H9 (cell line): ENCODE measurements around the gene PDZD7. TPM values are rescaled to one million over a fixed set of nuclear protein-coding genes. Genes with fewer than 3 reads are reported as not detected.

ENCODE experiments used
- DNase-seq: peaks from one replicate; pipeline ENCODE4 v3.0.0-alpha.2; 2017
- H2AFZ ChIP-seq: one replicate; pipeline ENCODE4 v1.6.1; 2013; ENCODE audit warnings: mild to moderate bottlenecking, low read length, control low read depth, moderate library complexity
- H2AK5ac ChIP-seq: 2 replicates; pipeline ENCODE4 v1.6.1; 2013; ENCODE audit warnings: low read length, control low read depth, mixed read lengths; ENCODE audit not compliant: insufficient read length
- H2BK120ac ChIP-seq: one replicate; pipeline ENCODE4 v1.6.1; 2013; ENCODE audit warnings: low read depth, mild to moderate bottlenecking, low read length, control low read depth, inconsistent platforms; ENCODE audit not compliant: poor library complexity, severe bottlenecking
- H2BK12ac ChIP-seq: 2 replicates; pipeline ENCODE4 v1.6.1; 2013; ENCODE audit warnings: low read length, control low read depth, mixed read lengths, low read depth; ENCODE audit not compliant: insufficient read length
- H2BK15ac ChIP-seq: 2 replicates; pipeline ENCODE4 v1.6.1; 2013; ENCODE audit warnings: low read depth, low read length, control low read depth
- H2BK20ac ChIP-seq: one replicate; pipeline ENCODE4 v1.6.1; 2013; ENCODE audit warnings: low read depth, mild to moderate bottlenecking, low read length, control low read depth, inconsistent platforms; ENCODE audit not compliant: poor library complexity, severe bottlenecking
- H2BK5ac ChIP-seq: 2 replicates; pipeline ENCODE4 v1.6.1; 2013; ENCODE audit warnings: low read length, control low read depth, mixed read lengths; ENCODE audit not compliant: insufficient read length
- H3K14ac ChIP-seq: 2 replicates; pipeline ENCODE4 v1.6.1; 2013; ENCODE audit warnings: low read length, control low read depth; ENCODE audit not compliant: insufficient read depth
- H3K18ac ChIP-seq: 2 replicates; pipeline ENCODE4 v1.6.1; 2013; ENCODE audit warnings: low read depth, mild to moderate bottlenecking, mixed read lengths, low read length, control low read depth; ENCODE audit not compliant: insufficient read length
- H3K23ac ChIP-seq: 2 replicates; pipeline ENCODE4 v1.6.1; 2013; ENCODE audit warnings: low read length, control low read depth, mixed read lengths, low read depth; ENCODE audit not compliant: insufficient read length
- H3K23me2 ChIP-seq: 2 replicates; pipeline ENCODE4 v1.6.1; 2013; ENCODE audit warnings: low read depth, mild to moderate bottlenecking, mixed read lengths, low read length, control low read depth; ENCODE audit not compliant: insufficient read length, poor library complexity, severe bottlenecking
- H3K27ac ChIP-seq: 2 replicates; pipeline ENCODE4 v1.5.1; 2013; ENCODE audit warnings: low read length, control low read depth, mixed read lengths, low read depth; ENCODE audit not compliant: insufficient read length
- H3K27me3 ChIP-seq: 2 replicates; pipeline ENCODE4 v1.6.1; 2013; ENCODE audit warnings: low read length, control low read depth, inconsistent platforms; ENCODE audit not compliant: insufficient read depth
- H3K4ac ChIP-seq: 2 replicates; pipeline ENCODE4 v1.6.1; 2013; ENCODE audit warnings: low read depth, mild to moderate bottlenecking, control low read depth, inconsistent platforms, low read length, moderate library complexity
- H3K4me1 ChIP-seq: 2 replicates; pipeline ENCODE4 v1.6.1; 2013; ENCODE audit warnings: low read length, control low read depth, inconsistent platforms; ENCODE audit not compliant: insufficient read depth
- H3K4me2 ChIP-seq: 2 replicates; pipeline ENCODE4 v1.6.1; 2013; ENCODE audit warnings: low read length, control low read depth, mixed read lengths; ENCODE audit not compliant: insufficient read length, insufficient read depth
- H3K56ac ChIP-seq: 2 replicates; pipeline ENCODE4 v1.6.1; 2013; ENCODE audit warnings: low read depth, mild to moderate bottlenecking, mixed read lengths, low read length, control low read depth; ENCODE audit not compliant: insufficient read length
- H3K79me1 ChIP-seq: 2 replicates; pipeline ENCODE4 v1.6.1; 2013; ENCODE audit warnings: low read depth, mild to moderate bottlenecking, moderate library complexity, low read length, control low read depth, inconsistent platforms; ENCODE audit not compliant: insufficient read depth, poor library complexity, severe bottlenecking
- H3K79me2 ChIP-seq: 2 replicates; pipeline ENCODE4 v1.6.1; 2013; ENCODE audit warnings: low read length, control low read depth, inconsistent platforms; ENCODE audit not compliant: insufficient read depth
- H3K9ac ChIP-seq: 2 replicates; pipeline ENCODE4 v1.6.1; 2013; ENCODE audit warnings: low read length, control low read depth, mixed read lengths; ENCODE audit not compliant: insufficient read length; ENCODE audit errors: extremely low read depth
- H3K9me3 ChIP-seq: one replicate; pipeline ENCODE4 v1.6.1; 2013; ENCODE audit warnings: low read depth, low read length, inconsistent platforms; ENCODE audit not compliant: control insufficient read depth
- H3T11ph ChIP-seq: one replicate; pipeline ENCODE4 v1.6.1; 2013; ENCODE audit warnings: mild to moderate bottlenecking, low read length, control low read depth, inconsistent platforms
- H4K20me1 ChIP-seq: one replicate; pipeline ENCODE4 v1.6.1; 2013; ENCODE audit not compliant: control insufficient read depth, insufficient read length, insufficient read depth
- H4K5ac ChIP-seq: 2 replicates; pipeline ENCODE4 v1.6.1; 2013; ENCODE audit warnings: low read depth, mild to moderate bottlenecking, mixed read lengths, low read length, control low read depth; ENCODE audit not compliant: insufficient read length
- H4K8ac ChIP-seq: replicated peaks from 2 replicates; pipeline ENCODE4 v1.6.1; 2013; ENCODE audit warnings: low read length, control low read depth, mixed read lengths, low read depth; ENCODE audit not compliant: insufficient read length
- H4K91ac ChIP-seq: 2 replicates; pipeline ENCODE4 v1.6.1; 2013; ENCODE audit warnings: low read depth, mild to moderate bottlenecking, moderate library complexity, mixed read lengths, low read length, control low read depth; ENCODE audit not compliant: insufficient read length
- H3K27ac Mint-ChIP-seq, 3 experiments: 2 replicates in 2 of 3; 3 replicates in 1 of 3; pipeline ENCODE4 v1.8.0; 2020 to 2021; ENCODE audit warnings: mixed read lengths in 3 of 3, mild to moderate bottlenecking in 1 of 3, moderate library complexity in 1 of 3
- H3K27me3 Mint-ChIP-seq: 2 replicates; pipeline ENCODE4 v1.8.0; 2021; ENCODE audit warnings: low read depth, mild to moderate bottlenecking, moderate library complexity, mixed read lengths
- H3K36me3 Mint-ChIP-seq, 3 experiments: 2 replicates in 2 of 3; 3 replicates in 1 of 3; pipeline ENCODE4 v1.8.0; 2020 to 2021; ENCODE audit warnings: low read depth in 3 of 3, mixed read lengths in 3 of 3; ENCODE audit not compliant: insufficient read depth in 1 of 3
- H3K4me1 Mint-ChIP-seq, 2 experiments: 2 replicates each; pipeline ENCODE4 v1.8.0; 2020; ENCODE audit warnings: mixed read lengths in 2 of 2
- H3K4me3 Mint-ChIP-seq, 2 experiments: 2 replicates in 1 of 2; 3 replicates in 1 of 2; pipeline ENCODE4 v1.8.0; 2020 to 2021; ENCODE audit warnings: mild to moderate bottlenecking in 2 of 2, mixed read lengths in 2 of 2, moderate library complexity in 1 of 2
- H3K9me3 Mint-ChIP-seq, 2 experiments: 2 replicates in 1 of 2; 3 replicates in 1 of 2; pipeline ENCODE4 v1.8.0; 2020; ENCODE audit warnings: mild to moderate bottlenecking in 2 of 2, mixed read lengths in 2 of 2, moderate library complexity in 1 of 2
- CTCF ChIP-seq: fragments of 200-600 bp; sonication (generic); conservative IDR thresholded peaks from 3 replicates; pipeline ENCODE4 v1.8.0; 2021; ENCODE audit warnings: antibody characterized with exemption, mild to moderate bottlenecking
- WGBS: extraction: QIAGEN DNeasy Blood & Tissue Kit; methylation state at CpG from one replicate; pipeline ENCODE4 v1.1.7; 2013; ENCODE audit warnings: missing lambda C conversion rate, low lambda C conversion rate, mixed read lengths; ENCODE audit not compliant: insufficient read length; ENCODE audit errors: extremely low coverage; 5-methylcytosine and 5-hydroxymethylcytosine counted together
- total RNA-seq: library from RNA; stranded (reverse); gene quantifications from 2 replicates; pipeline ENCODE4 v1.2.1, GENCODE V29; 2021

PDZD7 gene
- total RNA-seq, 1 experiment from 2014 or later, result 2.0 TPM

DNA sequence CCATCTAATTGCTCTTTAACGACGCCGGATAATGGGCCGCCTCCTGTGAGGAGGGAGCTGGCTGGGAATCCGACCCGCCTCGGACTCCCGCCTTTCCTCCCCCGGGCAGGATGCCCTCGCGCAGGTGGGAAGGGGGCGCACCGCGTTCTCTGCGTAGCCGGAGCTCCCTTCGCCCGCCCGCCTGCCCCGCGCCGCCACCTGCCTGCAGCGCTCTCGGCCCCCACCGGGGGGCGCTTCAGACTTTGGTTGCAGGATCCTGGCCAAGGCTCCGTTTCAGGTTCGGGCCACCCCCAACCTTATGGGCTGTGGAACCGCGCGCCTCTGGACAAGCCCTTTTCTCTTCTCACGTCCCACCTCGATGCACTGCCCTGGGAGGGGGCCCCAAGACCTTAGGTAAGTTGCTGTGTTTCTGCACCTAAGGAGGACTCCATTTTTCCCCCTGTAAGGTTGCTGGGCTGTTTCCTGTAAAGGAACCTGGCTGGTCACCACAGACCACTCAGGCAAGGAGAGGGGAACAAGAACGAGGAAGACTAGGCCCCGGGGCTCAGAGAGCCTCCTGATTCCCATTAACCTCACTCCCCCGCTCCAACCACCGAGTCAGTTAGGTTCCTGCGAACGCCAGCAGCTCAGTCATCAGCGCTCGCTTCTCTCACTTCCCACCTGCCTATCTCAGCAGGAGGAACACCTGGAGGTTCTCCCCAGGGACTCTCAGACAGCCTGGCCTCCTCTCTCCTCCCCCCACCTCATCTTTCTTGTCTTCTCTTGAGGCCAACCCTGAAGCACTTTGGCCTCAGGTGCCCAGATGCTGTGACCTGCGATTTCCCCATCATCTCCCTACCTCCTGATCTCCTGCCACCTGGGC, 19.5 kb upstream of the PDZD7 start:
- Histone ChIP-seq H2AFZ (no peak overlapping the region), H3K9ac (no peak overlapping the region), H4K91ac (no peak overlapping the region), H3K4me1 (peaks cover 5% of the 10 kb centered on the region; the same call in 1 of the 2 replicates), H3K23ac (no peak overlapping the region), H3K4me2 (peak overlapping the region; percentile 54), H2BK5ac (no peak overlapping the region), H4K20me1 (peaks cover 5% of the 10 kb centered on the region), H3K27ac (no peak overlapping the region), H2AK5ac (no peak overlapping the region), H3K14ac (no peak overlapping the region), H4K5ac (no peak overlapping the region), H3K23me2 (peaks cover 13% of the 10 kb centered on the region), H2BK120ac (no peak overlapping the region), H3K27me3 (peaks cover 48% of the 10 kb centered on the region), H3K18ac (no peak overlapping the region), H2BK20ac (no peak overlapping the region), H4K8ac (no peak overlapping the region), H3T11ph (no peak overlapping the region), H3K56ac (no peak overlapping the region), H3K4ac (no peak overlapping the region), H3K79me2 (no peaks in the 10 kb centered on the region), H3K79me1 (no peaks in the 10 kb centered on the region), H3K9me3 (no peaks in the 10 kb centered on the region), H2BK12ac (no peak overlapping the region), H2BK15ac (no peak overlapping the region)
- Mint-ChIP-seq H3K4me1 (peaks cover 38 to 43% of the 10 kb centered on the region in 2 experiments), H3K27me3 (peaks cover 67% of the 10 kb centered on the region), H3K27ac (peak overlapping the region in 1 of 3 experiments; percentile 62; a peak in 1 of 7 replicates), H3K9me3 (peaks cover 0 to 3% of the 10 kb centered on the region in 2 experiments; a peak in 1 of 5 replicates), H3K4me3 (peak overlapping the region; percentile 30 to 69; a peak in 4 of 5 replicates), H3K36me3 (peaks cover 3 to 5% (median 5%) of the 10 kb centered on the region in 3 experiments; a peak in 5 of 7 replicates)
- WGBS, result no CpG with 5 or more reads among the region's 42 CpGs
- TF ChIP-seq CTCF, result peak; percentile 86
- DNase-seq, result peak; percentile 90
